OCI-LY3 (cell line): ENCODE results near the gene MYCN.

Experiments used
- H2AFZ ChIP-seq: fragments of 200-600, 300-600 bp; shearing (Covaris generic); 2 replicates; pipeline ENCODE4 v1.6.0; 2014; ENCODE audit warnings: antibody characterized with exemption, low read depth, low read length
- H3K27ac ChIP-seq: fragments of 200-600, 300-600 bp; sonication (generic); 2 replicates; pipeline ENCODE4 v1.5.1; 2014; ENCODE audit warnings: mild to moderate bottlenecking, low read length, moderate library complexity, mixed read lengths
- H3K27me3 ChIP-seq: fragments of 200-600, 300-600 bp; sonication (generic); 2 replicates; pipeline ENCODE4 v1.6.1; 2014; ENCODE audit warnings: low read depth, low read length, mixed read lengths
- H3K36me3 ChIP-seq: fragments of 200-600, 300-600 bp; sonication (generic); replicated peaks from 2 replicates; pipeline ENCODE3; 2014; ENCODE audit warnings: low read depth, low read length, mixed read lengths
- H3K4me1 ChIP-seq: fragments of 300-600, 200-600 bp; sonication (generic); 2 replicates; pipeline ENCODE4 v1.6.1; 2014; ENCODE audit warnings: low read length, mixed read lengths
- H3K4me2 ChIP-seq: fragments of 200-600, 300-600 bp; sonication (generic); 2 replicates; pipeline ENCODE4 v1.6.1; 2014; ENCODE audit warnings: low read length, mixed read lengths
- H3K4me3 ChIP-seq: fragments of 300-600, 200-600 bp; sonication (generic); 2 replicates; pipeline ENCODE4 v1.5.1; 2014; ENCODE audit warnings: antibody characterized with exemption, mild to moderate bottlenecking, low read length, moderate library complexity
- H3K79me2 ChIP-seq: fragments of 300-600, 200-600 bp; shearing (Covaris generic); 2 replicates; pipeline ENCODE4 v1.6.1; 2014; ENCODE audit warnings: mild to moderate bottlenecking, low read length, mixed read lengths
- H3K9ac ChIP-seq: fragments of 300-600, 200-600 bp; shearing (Covaris generic); 2 replicates; pipeline ENCODE4 v1.6.0; 2014; ENCODE audit warnings: mild to moderate bottlenecking, low read length, moderate library complexity
- H3K9me3 ChIP-seq: fragments of 200-600, 300-600 bp; shearing (Covaris generic); 2 replicates; pipeline ENCODE4 v1.6.1; 2014; ENCODE audit warnings: low read length, mixed read lengths; ENCODE audit not compliant: insufficient read depth
- H4K20me1 ChIP-seq: fragments of 200-600, 300-600 bp; sonication (generic); 2 replicates; pipeline ENCODE4 v1.6.1; 2016; ENCODE audit warnings: low read length, mixed read lengths; ENCODE audit not compliant: insufficient read depth
- EZH2phosphoT487 ChIP-seq: fragments of 200-600 bp; shearing (Covaris generic); IDR thresholded peaks from 2 replicates; pipeline ENCODE4 v1.6.1; 2018; ENCODE audit warnings: antibody characterized with exemption, mixed run types, low read depth
- TF ChIP-seq, protein P1 (sequence below): fragments of 200-600, 300-600 bp; sonication (generic); IDR thresholded peaks from 2 replicates; pipeline ENCODE4 v1.5.1; 2014; ENCODE audit warnings: antibody characterized with exemption, low read length, low read depth

Gene MYCN

DNA sequence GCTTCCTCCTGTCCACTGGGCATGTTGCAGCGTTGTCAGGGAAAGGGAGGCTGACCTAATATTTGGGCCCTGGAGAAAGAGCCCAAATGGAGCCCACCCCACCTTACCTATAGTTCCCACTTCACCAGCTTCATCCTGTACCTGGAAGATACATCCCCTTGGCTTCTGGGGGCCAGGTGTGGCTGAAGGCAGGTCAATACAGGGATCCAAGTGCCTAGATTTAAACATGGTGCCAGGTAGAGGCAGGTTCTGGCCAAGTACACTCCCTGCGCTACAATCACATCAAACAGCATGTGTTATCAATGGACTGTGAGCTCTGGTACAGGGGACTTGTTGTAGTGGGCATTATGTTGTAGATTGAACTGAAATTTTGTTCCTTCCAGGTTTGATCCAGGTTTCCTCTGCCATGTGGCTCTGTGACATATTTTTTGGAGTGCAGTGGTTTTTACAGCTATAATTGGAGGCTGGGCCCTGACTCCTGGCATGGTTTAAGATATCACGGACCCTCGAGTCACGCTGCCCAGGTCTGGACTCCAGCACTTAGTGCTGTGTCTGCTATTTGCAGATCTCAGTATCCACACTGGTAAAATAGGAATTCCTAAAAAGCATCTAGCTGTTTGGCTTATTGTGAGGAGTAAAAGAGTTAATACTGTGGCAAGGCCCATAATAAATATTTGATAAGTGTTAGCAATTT lies 23.8 kb downstream of the MYCN start:
- peaks cover 11% of the 10 kb centered on the region; the same call in 1 of the 2 replicates for H3K4me1 ChIP-seq
- TF ChIP-seq EZH2phosphoT487, result no peak
- TF ChIP-seq, protein P1, sequence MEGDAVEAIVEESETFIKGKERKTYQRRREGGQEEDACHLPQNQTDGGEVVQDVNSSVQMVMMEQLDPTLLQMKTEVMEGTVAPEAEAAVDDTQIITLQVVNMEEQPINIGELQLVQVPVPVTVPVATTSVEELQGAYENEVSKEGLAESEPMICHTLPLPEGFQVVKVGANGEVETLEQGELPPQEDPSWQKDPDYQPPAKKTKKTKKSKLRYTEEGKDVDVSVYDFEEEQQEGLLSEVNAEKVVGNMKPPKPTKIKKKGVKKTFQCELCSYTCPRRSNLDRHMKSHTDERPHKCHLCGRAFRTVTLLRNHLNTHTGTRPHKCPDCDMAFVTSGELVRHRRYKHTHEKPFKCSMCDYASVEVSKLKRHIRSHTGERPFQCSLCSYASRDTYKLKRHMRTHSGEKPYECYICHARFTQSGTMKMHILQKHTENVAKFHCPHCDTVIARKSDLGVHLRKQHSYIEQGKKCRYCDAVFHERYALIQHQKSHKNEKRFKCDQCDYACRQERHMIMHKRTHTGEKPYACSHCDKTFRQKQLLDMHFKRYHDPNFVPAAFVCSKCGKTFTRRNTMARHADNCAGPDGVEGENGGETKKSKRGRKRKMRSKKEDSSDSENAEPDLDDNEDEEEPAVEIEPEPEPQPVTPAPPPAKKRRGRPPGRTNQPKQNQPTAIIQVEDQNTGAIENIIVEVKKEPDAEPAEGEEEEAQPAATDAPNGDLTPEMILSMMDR, result no peak
- no peak overlapping the region for H2AFZ ChIP-seq
- H3K79me2 ChIP-seq, result no peaks in the 10 kb centered on the region
- H4K20me1 ChIP-seq, result no peaks in the 10 kb centered on the region
- H3K9ac ChIP-seq, result no peak overlapping the region
- H3K4me2 ChIP-seq, result no peak overlapping the region
- H3K9me3 ChIP-seq, result no peaks in the 10 kb centered on the region
- H3K36me3 ChIP-seq, result no peaks in the 10 kb centered on the region
- no peak overlapping the region for H3K27ac ChIP-seq
- H3K27me3 ChIP-seq, result no peaks in the 10 kb centered on the region
- H3K4me3 ChIP-seq, result no peak overlapping the region

DNA sequence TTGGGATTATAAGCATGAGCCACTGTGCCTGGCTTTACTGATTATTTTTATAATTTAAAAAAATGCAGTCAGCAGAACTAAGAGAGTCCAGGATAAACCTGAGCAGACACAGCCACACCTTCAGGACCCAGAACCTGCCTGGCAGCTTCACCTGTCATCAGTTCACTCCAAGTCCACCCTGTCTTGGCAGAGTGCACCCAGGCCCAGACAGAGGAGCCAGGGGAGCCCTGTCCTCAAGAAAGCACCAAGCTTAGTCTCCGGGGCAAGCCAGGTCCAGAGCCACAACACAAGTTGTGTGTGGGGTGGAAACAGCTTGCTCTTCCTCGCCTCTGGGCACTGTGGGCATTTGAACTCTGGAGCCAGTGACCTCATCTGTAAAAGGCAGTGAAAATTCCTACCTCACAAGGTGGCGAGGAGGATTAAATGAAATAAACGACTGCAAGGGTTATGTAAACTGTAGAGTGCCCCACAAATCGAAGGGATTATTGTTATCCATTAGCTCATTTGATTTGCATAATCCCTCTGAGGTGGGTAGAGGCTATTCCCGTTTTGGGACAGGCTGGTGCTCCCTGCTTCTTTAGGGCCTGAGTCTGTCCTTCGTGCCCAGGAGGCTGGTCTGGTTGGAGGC lies 24.7 kb downstream of the MYCN start:
- H3K79me2 ChIP-seq, result no peaks in the 10 kb centered on the region
- no peak overlapping the region for H3K4me3 ChIP-seq
- H3K4me2 ChIP-seq, result no peak overlapping the region
- peaks cover 11% of the 10 kb centered on the region; the same call in 1 of the 2 replicates for H3K4me1 ChIP-seq
- no peak overlapping the region for H3K27ac ChIP-seq
- H4K20me1 ChIP-seq, result no peaks in the 10 kb centered on the region
- H2AFZ ChIP-seq, result no peak overlapping the region
- H3K36me3 ChIP-seq, result no peaks in the 10 kb centered on the region
- TF ChIP-seq, protein P1, result no peak
- TF ChIP-seq EZH2phosphoT487, result no peak
- no peak overlapping the region for H3K9ac ChIP-seq
- H3K27me3 ChIP-seq, result no peaks in the 10 kb centered on the region
- no peaks in the 10 kb centered on the region for H3K9me3 ChIP-seq

DNA sequence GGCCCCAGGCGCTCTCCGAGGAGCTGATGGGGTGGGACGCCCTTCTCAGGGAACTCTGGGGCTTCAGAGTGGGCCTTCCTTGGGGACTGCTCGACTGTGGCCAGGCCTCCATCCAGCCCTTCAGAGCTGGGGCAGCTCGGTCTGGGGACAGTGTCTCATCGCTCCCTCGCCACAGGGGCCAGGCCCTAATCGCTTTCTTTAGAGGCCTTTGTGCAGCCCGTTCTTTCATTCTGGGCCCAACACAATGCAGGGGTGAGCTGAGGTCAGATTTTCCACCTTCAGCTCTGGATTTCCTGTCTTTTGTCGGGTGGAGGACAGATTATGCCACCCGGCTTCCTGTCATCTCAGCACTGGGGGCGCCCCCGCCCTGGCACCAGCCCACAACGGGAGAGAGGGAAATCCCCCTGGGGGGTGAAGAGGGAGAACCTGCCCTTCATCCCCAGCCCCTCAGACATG lies 25.2 kb downstream of the MYCN start:
- H3K4me2 ChIP-seq, result peak overlapping the region; percentile 21
- H4K20me1 ChIP-seq, result no peaks in the 10 kb centered on the region
- H3K4me3 ChIP-seq, result no peak overlapping the region
- no peaks in the 10 kb centered on the region for H3K36me3 ChIP-seq
- no peaks in the 10 kb centered on the region for H3K79me2 ChIP-seq
- no peak overlapping the region for H3K9ac ChIP-seq
- 0 out of 2 replicates have a peak overlapping the region, but pooled peaks have one; percentile 11 for H2AFZ ChIP-seq
- TF ChIP-seq, protein P1, result no peak
- no peak for TF ChIP-seq EZH2phosphoT487
- H3K27ac ChIP-seq, result no peak overlapping the region
- peaks cover 1% of the 10 kb centered on the region; the same call in 1 of the 2 replicates for H3K27me3 ChIP-seq
- H3K9me3 ChIP-seq, result no peaks in the 10 kb centered on the region
- H3K4me1 ChIP-seq, result peaks cover 11% of the 10 kb centered on the region; the same call in 1 of the 2 replicates

DNA sequence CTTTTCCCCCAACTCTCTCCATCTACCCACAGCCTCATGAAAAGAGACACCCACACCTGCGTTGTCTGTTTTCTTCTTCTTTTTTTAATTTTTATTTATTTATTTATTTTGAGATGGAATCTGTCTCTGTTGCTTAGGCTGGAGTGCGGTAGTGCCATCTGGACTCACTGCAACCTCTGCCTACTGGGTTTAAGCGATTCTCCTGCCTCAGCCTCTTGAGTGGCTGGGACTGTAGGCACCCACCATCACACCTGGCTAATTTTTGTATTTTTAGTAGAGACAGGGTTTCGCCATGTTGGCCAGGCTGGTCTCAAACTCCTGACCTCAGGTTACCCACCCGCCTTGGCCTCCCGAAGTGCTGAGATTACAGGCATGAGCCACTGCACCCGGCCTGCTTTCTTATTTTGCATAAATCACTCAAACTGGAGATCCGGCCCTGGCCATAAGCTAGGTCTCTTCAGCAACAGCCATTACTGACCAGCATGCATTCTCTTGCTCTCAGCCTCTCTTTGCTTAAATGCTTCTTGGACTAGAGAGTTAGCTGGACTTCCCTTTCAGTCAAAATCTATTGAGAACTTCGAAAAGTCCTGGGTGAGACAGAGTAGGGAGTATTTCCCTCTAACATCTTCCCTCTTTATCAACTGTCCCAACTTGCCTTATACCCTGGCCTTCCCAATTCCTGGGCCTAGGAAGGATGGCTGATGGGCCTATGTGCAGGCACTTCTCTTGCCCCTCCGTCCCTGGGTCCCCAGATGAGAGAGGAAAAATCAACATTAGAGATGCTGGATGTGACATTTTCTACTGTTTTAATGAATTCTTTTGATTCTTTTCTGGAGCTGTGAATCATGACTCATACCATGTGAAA lies 27.3 kb downstream of the MYCN start:
- no peak for TF ChIP-seq EZH2phosphoT487
- H3K4me3 ChIP-seq, result no peak overlapping the region
- no peaks in the 10 kb centered on the region for H4K20me1 ChIP-seq
- no peak overlapping the region for H2AFZ ChIP-seq
- no peak overlapping the region for H3K27ac ChIP-seq
- no peaks in the 10 kb centered on the region for H3K79me2 ChIP-seq
- peaks cover 11% of the 10 kb centered on the region; the same call in 1 of the 2 replicates for H3K4me1 ChIP-seq
- H3K27me3 ChIP-seq, result peaks cover 6% of the 10 kb centered on the region; the same call in 1 of the 2 replicates
- no peaks in the 10 kb centered on the region for H3K9me3 ChIP-seq
- no peaks in the 10 kb centered on the region for H3K36me3 ChIP-seq
- no peak overlapping the region for H3K9ac ChIP-seq
- no peak overlapping the region for H3K4me2 ChIP-seq
